ENCODE results near the gene AFMID.

DNA sequence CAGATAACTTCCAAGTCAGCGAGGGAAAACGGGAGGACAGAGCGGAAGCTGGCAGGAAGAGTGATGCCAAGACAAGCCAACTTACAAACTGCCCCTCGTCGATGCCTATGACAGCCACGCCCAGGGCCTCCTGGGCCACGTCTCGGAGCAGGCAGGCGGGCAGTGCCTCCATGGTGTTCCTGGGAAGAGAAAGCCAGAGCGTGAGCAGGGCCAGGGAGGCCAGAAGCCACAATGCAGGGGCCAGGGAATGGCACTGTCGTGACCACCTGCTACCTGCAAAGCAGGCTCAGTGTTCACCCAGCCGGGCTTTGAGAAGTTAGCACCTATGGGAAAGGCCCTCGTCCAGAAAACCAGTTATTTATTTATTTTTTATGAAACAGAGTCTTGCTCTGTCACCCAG lies 4.7 kb upstream of the AFMID start:
- TF ChIP-seq, protein P1, sequence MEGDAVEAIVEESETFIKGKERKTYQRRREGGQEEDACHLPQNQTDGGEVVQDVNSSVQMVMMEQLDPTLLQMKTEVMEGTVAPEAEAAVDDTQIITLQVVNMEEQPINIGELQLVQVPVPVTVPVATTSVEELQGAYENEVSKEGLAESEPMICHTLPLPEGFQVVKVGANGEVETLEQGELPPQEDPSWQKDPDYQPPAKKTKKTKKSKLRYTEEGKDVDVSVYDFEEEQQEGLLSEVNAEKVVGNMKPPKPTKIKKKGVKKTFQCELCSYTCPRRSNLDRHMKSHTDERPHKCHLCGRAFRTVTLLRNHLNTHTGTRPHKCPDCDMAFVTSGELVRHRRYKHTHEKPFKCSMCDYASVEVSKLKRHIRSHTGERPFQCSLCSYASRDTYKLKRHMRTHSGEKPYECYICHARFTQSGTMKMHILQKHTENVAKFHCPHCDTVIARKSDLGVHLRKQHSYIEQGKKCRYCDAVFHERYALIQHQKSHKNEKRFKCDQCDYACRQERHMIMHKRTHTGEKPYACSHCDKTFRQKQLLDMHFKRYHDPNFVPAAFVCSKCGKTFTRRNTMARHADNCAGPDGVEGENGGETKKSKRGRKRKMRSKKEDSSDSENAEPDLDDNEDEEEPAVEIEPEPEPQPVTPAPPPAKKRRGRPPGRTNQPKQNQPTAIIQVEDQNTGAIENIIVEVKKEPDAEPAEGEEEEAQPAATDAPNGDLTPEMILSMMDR (conservative IDR thresholded peaks at IDR 0.05; ENCODE audit: low read length) = no peak
- no peak for TF ChIP-seq EZH2phosphoT487 (IDR thresholded peaks at IDR 0.05; ENCODE audit: borderline replicate concordance)
